Skin epidermis (tissue), 12 donors: ENCODE results near the gene RNASE2.
"Not testable (repeated sequence)": the region's sequence is repeated elsewhere in the genome, so short reads cannot be mapped to it uniquely, and the experiment has no call there.

Experiments
- H3K27ac ChIP-seq, 21 experiments: fragments of 200-600 bp; sonication (generic) in 11 of 21; one replicate each; pipeline ENCODE4 v1.5.0; 2020; ENCODE audit warnings: mild to moderate bottlenecking in 3 of 21, inconsistent platforms in 2 of 21, moderate library complexity in 2 of 21
- H3K4me3 ChIP-seq, 7 experiments: fragments of 200-600 bp; sonication (generic) in 2 of 7; one replicate each; pipeline ENCODE4 v1.5.0; 2020; ENCODE audit warnings: inconsistent platforms in 2 of 7, mild to moderate bottlenecking in 2 of 7, moderate library complexity in 1 of 7

The RNASE2 gene

GRCh38 chr14:20978687-20979086, 23.4 kb downstream of the RNASE2 start:
- Histone ChIP-seq H3K4me3 (no peak overlapping the region), H3K27ac (no peak overlapping the region)

DNA sequence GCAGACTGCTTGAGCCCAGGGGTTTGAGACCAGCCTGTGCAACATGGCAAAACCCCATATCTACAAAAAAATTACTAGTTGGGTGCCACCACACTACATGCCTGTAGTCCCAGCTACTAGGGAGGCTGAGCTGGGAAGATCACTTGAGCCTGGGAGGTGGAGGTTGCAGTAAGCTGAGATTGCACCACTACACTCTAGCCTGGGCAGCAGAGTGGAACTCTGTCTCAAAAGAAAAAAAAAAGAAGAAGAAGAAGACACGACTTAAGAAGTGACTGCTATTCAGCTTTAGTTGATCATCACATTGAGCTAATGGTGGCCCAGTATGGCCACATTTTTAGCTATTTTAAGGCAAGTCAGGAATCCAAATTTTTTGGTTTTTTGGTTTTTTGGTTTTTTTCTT, 25.6 kb downstream of the RNASE2 start:
- Histone ChIP-seq H3K27ac (no peak overlapping the region), H3K4me3 (no peak overlapping the region)

DNA sequence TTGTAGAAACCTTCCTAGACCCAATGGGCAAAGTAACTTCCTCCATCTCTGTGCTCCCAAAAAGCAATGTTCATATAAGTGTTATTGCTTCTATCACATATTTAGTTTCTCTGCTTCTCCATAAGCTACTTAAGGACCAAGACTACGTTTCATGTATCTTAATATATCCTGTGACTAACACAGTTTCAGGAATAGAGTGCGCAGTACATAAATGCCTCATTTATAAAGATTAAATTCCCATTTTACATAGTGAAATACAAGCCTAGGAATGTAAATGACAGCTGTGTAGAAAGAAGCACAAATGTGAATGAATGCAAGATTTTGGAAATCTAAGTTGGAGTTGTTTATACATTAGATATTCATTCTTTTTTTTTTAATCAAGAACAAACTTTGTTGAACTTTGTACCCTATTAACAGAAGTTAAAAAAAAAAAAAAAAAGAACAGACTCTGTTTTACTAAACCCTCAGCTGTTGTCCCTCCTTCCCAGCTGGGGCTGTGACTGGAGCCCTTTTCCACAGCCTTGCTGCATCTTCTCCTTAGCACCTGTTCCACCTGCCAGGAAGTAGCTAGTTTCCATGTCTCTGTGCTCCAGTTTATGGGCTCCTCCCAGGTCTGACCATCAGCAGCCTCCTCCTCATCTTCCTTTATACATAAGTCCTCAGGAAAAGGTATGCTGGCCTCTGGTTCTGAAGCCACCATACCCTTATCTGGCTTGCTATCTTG, 27.5 kb downstream of the RNASE2 start:
- Histone ChIP-seq H3K4me3 (no peak overlapping the region), H3K27ac (no peak overlapping the region)

DNA sequence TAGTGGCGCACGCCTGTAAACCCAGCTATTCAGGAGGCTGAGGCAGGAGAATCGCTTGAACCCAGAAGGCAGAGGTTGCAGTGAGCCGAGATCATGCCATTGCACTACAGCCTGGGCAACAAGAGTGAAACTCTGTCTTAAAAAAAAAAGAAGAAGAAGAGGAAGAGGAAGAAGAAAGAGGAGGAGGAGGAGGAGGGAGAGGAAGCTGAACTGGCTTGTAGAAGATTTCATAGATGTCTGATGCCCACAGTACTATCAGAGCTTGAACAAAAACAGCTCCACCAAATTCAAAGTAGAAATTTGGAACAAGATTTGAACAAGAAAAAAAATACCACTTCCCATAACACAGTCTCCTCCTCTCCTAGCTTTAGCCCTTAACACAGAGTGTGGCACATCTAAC, 30.4 kb downstream of the RNASE2 start:
- H3K4me3 ChIP-seq: not testable (repeated sequence)
- H3K27ac ChIP-seq: peak overlapping the region in 1 of 21 experiments; percentile 27

GRCh38 chr14:20986811-20987210, 31.5 kb downstream of the RNASE2 start:
- Histone ChIP-seq H3K4me3 (no peak overlapping the region), H3K27ac (peak overlapping the region in 11 of 21 experiments; percentile 22 to 73 (median 43))

- peak overlapping the region; percentile 57 to 94 (median 78) for H3K4me3 ChIP-seq
Observed at GRCh38 chr14:20988717-20989470, 33.6 kb downstream of the RNASE2 start.

GRCh38 chr14:20989471-20989786, 34.1 kb downstream of the RNASE2 start:
- peak overlapping the region in 20 of 21 experiments; percentile 20 to 91 (median 80) for H3K27ac ChIP-seq
- peak overlapping the region; percentile 57 to 94 (median 78) for H3K4me3 ChIP-seq

More at GRCh38 chr14:20988717-20989470, 33.6 kb downstream of the RNASE2 start:
- peak overlapping the region in 20 of 21 experiments; percentile 20 to 91 (median 80) for H3K27ac ChIP-seq

DNA sequence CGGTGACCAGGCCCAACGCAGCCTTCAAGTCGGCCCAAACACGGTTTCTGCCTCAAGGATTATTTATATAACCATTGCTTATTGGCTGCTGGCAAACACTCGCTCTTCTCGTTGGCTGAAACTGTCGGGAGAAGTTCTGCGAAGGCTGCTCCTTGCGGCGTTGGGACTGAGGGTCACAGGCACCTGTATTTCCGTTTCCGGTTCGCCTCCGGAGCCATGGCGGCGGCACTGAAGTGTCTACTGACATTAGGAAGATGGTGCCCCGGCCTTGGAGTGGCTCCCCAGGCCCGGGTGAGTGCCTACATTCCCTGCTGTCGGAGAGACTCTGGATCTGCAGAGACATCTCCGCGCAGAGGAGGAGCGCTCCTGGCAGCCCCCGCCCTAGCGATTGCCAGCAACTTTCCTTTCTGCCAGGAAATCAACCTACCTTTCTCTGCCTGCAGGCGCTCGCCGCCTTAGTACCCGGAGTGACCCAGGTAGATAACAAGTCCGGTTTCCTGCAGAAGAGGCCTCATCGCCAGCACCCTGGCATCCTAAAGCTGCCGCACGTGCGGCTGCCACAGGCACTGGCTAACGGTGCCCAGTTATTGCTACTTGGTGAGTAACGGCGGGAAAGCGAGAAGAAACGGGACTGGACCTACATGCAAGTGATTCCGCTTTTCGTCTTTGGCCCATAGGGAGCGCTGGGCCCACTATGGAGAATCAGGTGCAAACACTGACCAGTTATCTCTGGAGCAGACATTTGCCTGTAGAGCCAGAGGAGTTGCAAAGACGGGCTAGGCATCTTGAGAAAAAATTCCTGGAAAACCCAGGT, 34.7 kb downstream of the RNASE2 start, which contains the start of gene METTL17:
Gene METTL17, plus strand, starts transcription at position 194 of the 814 bp plus-strand sequence. Its CDS starts 23 bp downstream, at position 217.
- Histone ChIP-seq H3K27ac (peak within 1 kb of the TSS in 20 of 21 experiments; percentile 45 to 91 (median 80)), H3K4me3 (peak within 1 kb of the TSS; percentile 57 to 94 (median 78))

GRCh38 chr14:20996521-20996920, 41.2 kb downstream of the RNASE2 start:
- Histone ChIP-seq H3K27ac (peak overlapping the region in 4 of 21 experiments; percentile 3 to 43 (median 17)), H3K4me3 (no peak overlapping the region)

- H3K27ac ChIP-seq: peak overlapping the region in 10 of 21 experiments; percentile 9 to 83 (median 77)
Observed at GRCh38 chr14:20997115-20997514, 41.8 kb downstream of the RNASE2 start.

GRCh38 chr14:20997564-20997963, 42.3 kb downstream of the RNASE2 start:
- Histone ChIP-seq H3K27ac (peak overlapping the region in 16 of 21 experiments; percentile 10 to 86 (median 77)), H3K4me3 (peak overlapping the region in 1 of 7 experiments; percentile 5)

More at GRCh38 chr14:20997115-20997514, 41.8 kb downstream of the RNASE2 start:
- no peak overlapping the region for H3K4me3 ChIP-seq

GRCh38 chr14:20998139-20998538, 42.9 kb downstream of the RNASE2 start:
- H3K27ac ChIP-seq: peak overlapping the region in 20 of 21 experiments; percentile 49 to 86 (median 76)
- peak overlapping the region in 1 of 7 experiments; percentile 5 for H3K4me3 ChIP-seq

- Histone ChIP-seq H3K4me3 (peak within 1 kb of the TSS in 4 of 7 experiments; percentile 1 to 16 (median 3)), H3K27ac (peak within 1 kb of the TSS in 20 of 21 experiments; percentile 49 to 86 (median 76))
Observed at GRCh38 chr14:20998674-20999366, 43.5 kb downstream of the RNASE2 start, which contains the start of gene SLC39A2. Gene SLC39A2, plus strand, starts transcription at chr14:20999293. Its CDS starts 154 bp downstream, at chr14:20999447.

GRCh38 chr14:20999591-20999990, 44.3 kb downstream of the RNASE2 start:
- peak overlapping the region in 13 of 21 experiments; percentile 24 to 83 (median 70) for H3K27ac ChIP-seq

GRCh38 chr14:21001218-21001617, 45.9 kb downstream of the RNASE2 start:
- Histone ChIP-seq H3K4me3 (no peak overlapping the region), H3K27ac (no peak overlapping the region)

More at GRCh38 chr14:20999591-20999990, 44.3 kb downstream of the RNASE2 start:
- peak overlapping the region in 3 of 7 experiments; percentile 1 to 16 (median 1) for H3K4me3 ChIP-seq

GRCh38 chr14:21003788-21004346, 48.6 kb downstream of the RNASE2 start:
- Histone ChIP-seq H3K4me3 (no peak overlapping the region), H3K27ac (no peak overlapping the region)
